ENCODE data around the gene C16orf96.
A peak's percentile ranks its signal among the peaks of the same experiment; 100 is the strongest.

The C16orf96 gene

DNA sequence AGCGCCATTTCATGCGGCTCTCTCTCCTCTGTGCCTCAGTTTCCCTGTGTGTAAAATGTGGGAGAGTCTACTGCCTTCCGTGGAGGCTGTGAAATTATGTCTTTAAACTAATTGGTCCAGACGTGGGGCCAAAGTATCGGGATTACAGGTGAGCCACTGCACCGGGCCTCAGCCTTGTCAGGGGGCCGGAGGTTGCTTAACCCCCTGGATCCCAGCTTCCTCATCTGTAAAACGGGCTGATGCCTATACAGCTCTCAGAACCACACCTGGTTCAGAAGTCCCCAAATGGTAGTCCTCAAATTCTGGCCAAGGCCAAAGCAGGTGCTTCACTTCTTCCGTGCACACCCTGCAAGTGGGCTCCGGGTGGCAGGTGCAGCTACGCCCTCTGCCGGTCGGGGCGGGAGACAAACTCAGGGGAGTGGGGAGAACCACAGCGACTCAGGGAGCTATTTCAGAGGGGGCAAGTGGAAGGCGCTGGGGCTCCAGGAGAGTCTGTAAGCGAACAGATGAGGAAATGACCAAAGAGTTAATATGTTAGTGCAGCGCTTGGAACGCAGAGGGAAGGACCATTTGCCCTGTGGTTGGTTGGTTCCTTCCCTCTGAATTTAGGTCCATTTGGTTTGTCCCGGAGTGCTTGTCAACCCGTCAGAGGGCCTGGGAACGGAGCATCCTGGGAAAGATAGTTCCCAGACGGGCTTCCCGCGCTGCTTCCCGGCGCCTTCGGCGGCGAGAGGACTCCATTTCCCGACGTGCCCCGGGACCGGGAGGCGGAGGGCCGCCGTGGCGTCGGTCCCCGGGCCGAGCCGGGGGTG, 68.1 kb downstream of the C16orf96 start, which contains the start of gene MGRN1:
Gene MGRN1 (plus strand): TSS at position 812 of the 812 bp plus-strand sequence. CDS start 135 bp downstream, outside the sequence.
- Histone ChIP-seq H3K9me3 (ENCODE audit: low read length) (no peaks in the 10 kb centered on the region), H3K9ac (ENCODE audit: low read length) (peak within 1 kb of the TSS; percentile 87), H3K4me1 (ENCODE audit: insufficient read depth, low read length, severe bottlenecking) (peaks cover 22% of the 10 kb centered on the region), H3K27me3 (ENCODE audit: insufficient read depth, low read length) (no peaks in the 10 kb centered on the region), H3F3A (ENCODE audit: insufficient read depth, low read length) (no peaks in the 10 kb centered on the region), H3K4me3 (ENCODE audit: low read depth, low read length, poor library complexity, severe bottlenecking) (peak within 1 kb of the TSS; percentile 92), H3K4me2 (ENCODE audit: low read length) (peak within 1 kb of the TSS; percentile 99), H2AFZ (ENCODE audit: low read length) (no peak within 1 kb of the TSS), H4K20me1 (ENCODE audit: insufficient read depth, low read length) (no peaks in the 10 kb centered on the region), H3K79me2 (ENCODE audit: insufficient read depth, low read length) (peaks cover 28% of the 10 kb centered on the region), H3K9me2 (ENCODE audit: low read depth, low read length) (no peaks in the 10 kb centered on the region), H3K27ac (ENCODE audit: low read depth, low read length, poor library complexity, severe bottlenecking) (peak within 1 kb of the TSS; percentile 69), H3K36me3 (ENCODE audit: insufficient read depth, low read length) (peaks cover 12% of the 10 kb centered on the region; the same call in 1 of the 2 replicates)
- TF ChIP-seq, protein P1, sequence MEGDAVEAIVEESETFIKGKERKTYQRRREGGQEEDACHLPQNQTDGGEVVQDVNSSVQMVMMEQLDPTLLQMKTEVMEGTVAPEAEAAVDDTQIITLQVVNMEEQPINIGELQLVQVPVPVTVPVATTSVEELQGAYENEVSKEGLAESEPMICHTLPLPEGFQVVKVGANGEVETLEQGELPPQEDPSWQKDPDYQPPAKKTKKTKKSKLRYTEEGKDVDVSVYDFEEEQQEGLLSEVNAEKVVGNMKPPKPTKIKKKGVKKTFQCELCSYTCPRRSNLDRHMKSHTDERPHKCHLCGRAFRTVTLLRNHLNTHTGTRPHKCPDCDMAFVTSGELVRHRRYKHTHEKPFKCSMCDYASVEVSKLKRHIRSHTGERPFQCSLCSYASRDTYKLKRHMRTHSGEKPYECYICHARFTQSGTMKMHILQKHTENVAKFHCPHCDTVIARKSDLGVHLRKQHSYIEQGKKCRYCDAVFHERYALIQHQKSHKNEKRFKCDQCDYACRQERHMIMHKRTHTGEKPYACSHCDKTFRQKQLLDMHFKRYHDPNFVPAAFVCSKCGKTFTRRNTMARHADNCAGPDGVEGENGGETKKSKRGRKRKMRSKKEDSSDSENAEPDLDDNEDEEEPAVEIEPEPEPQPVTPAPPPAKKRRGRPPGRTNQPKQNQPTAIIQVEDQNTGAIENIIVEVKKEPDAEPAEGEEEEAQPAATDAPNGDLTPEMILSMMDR (IDR thresholded peaks at IDR 0.05; ENCODE audit: low read length), result peak; percentile 99
- TF ChIP-seq EZH2 (IDR thresholded peaks at IDR 0.05; ENCODE audit: borderline replicate concordance, low read length), result no peak

DNA sequence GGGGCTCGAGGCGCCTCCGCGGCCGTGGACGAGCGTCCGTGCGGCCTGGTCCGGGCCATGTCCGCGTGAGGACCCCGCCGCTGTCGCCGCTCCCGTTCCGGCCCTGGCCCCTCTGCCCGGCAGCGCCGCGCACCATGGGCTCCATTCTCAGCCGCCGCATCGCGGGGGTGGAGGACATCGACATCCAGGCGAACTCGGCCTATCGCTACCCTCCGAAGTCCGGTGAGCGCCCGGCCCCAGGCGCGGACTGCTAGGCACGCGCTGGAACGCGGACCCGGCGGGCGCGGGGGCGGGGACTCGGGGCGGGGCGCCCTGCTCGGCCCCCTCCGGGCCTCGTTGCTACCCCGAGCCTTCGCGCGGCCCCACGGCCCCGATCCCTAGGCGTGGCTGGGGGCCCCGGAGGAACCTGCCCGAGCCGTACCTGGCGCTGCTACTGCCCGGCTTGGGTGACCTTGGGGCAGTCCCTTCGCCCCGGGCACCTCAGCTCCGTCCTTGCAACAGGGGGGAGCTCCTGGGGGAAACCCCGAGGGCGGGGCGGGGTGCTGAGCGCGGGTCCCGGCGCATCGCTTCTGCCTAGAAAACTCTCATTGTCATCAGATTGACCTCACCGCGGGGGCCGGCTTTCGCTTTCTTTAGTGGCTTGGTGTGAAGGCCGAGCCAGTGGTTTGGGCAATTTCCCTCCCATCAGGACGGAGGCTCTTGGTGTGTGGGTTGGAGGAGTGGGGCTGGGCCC, 68.9 kb downstream of the C16orf96 start:
- TF ChIP-seq EZH2 (IDR thresholded peaks at IDR 0.05; ENCODE audit: borderline replicate concordance, low read length), result no peak
- TF ChIP-seq, protein P1 (IDR thresholded peaks at IDR 0.05; ENCODE audit: low read length), result no peak
- peak overlapping the region; percentile 87 for H3K9ac ChIP-seq (ENCODE audit: low read length)
- peaks cover 12% of the 10 kb centered on the region for H3K36me3 ChIP-seq (ENCODE audit: insufficient read depth, low read length)
- peak overlapping the region; percentile 99 for H3K4me2 ChIP-seq (ENCODE audit: low read length)
- no peak overlapping the region for H2AFZ ChIP-seq (ENCODE audit: low read length)
- H3K4me1 ChIP-seq (ENCODE audit: insufficient read depth, low read length, severe bottlenecking), result peaks cover 22% of the 10 kb centered on the region
- no peaks in the 10 kb centered on the region for H3F3A ChIP-seq (ENCODE audit: insufficient read depth, low read length)
- peak overlapping the region; percentile 92 for H3K4me3 ChIP-seq (ENCODE audit: low read depth, low read length, poor library complexity, severe bottlenecking)
- no peaks in the 10 kb centered on the region for H3K9me3 ChIP-seq (ENCODE audit: low read length)
- H4K20me1 ChIP-seq (ENCODE audit: insufficient read depth, low read length), result no peaks in the 10 kb centered on the region
- no peaks in the 10 kb centered on the region for H3K27me3 ChIP-seq (ENCODE audit: insufficient read depth, low read length)
- H3K79me2 ChIP-seq (ENCODE audit: insufficient read depth, low read length), result peaks cover 31% of the 10 kb centered on the region
- no peaks in the 10 kb centered on the region for H3K9me2 ChIP-seq (ENCODE audit: low read depth, low read length)
- peak overlapping the region; percentile 69 for H3K27ac ChIP-seq (ENCODE audit: low read depth, low read length, poor library complexity, severe bottlenecking)

DNA sequence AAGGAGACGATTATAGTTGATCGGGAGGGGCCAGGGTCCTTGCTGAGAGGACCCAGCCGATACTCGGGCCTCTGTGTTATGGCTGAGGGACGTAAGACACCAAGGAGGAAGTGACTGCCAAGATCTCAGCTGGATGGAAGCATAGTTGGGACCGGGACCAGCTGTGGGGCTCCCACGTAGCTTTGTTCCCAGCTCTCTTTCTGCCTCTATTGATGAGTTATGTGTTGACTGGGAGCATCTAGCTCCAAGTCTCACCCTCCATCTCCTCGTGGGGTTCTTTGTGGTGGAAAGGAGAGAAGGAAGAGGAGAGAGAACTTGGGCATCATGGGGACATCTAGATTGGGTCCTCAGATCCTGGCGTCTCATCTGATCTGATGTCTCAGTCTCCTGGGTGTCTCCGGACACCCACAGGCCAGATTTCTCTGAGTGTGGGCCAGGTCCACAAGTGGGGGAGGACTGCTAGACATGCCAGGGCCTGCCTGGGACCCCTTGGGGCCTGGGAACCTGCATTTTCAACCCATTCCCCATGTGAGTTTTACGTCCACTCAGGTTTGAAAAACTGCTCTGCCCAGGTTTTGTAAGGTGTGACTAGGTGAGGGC, 69.5 kb downstream of the C16orf96 start:
- H4K20me1 ChIP-seq (ENCODE audit: insufficient read depth, low read length), result no peaks in the 10 kb centered on the region
- H3K27me3 ChIP-seq (ENCODE audit: insufficient read depth, low read length), result no peaks in the 10 kb centered on the region
- H3K9me3 ChIP-seq (ENCODE audit: low read length), result no peaks in the 10 kb centered on the region
- no peaks in the 10 kb centered on the region for H3K9me2 ChIP-seq (ENCODE audit: low read depth, low read length)
- peaks cover 22% of the 10 kb centered on the region for H3K4me1 ChIP-seq (ENCODE audit: insufficient read depth, low read length, severe bottlenecking)
- peak overlapping the region; percentile 92 for H3K4me3 ChIP-seq (ENCODE audit: low read depth, low read length, poor library complexity, severe bottlenecking)
- no peak for TF ChIP-seq EZH2 (IDR thresholded peaks at IDR 0.05; ENCODE audit: borderline replicate concordance, low read length)
- TF ChIP-seq, protein P1 (IDR thresholded peaks at IDR 0.05; ENCODE audit: low read length), result no peak
- H2AFZ ChIP-seq (ENCODE audit: low read length), result no peak overlapping the region
- peaks cover 12% of the 10 kb centered on the region for H3K36me3 ChIP-seq (ENCODE audit: insufficient read depth, low read length)
- no peaks in the 10 kb centered on the region for H3F3A ChIP-seq (ENCODE audit: insufficient read depth, low read length)
- H3K4me2 ChIP-seq (ENCODE audit: low read length), result peak overlapping the region; percentile 99
- H3K79me2 ChIP-seq (ENCODE audit: insufficient read depth, low read length), result peaks cover 37% of the 10 kb centered on the region
- H3K9ac ChIP-seq (ENCODE audit: low read length), result peak overlapping the region; percentile 87
- H3K27ac ChIP-seq (ENCODE audit: low read depth, low read length, poor library complexity, severe bottlenecking), result peak overlapping the region; percentile 69

All from OCI-LY1 (cell line).